Activated naive CD8-positive, alpha-beta T cell (primary cell): ENCODE measurements around the gene TPP1.

Experiments used
- H3K27ac Mint-ChIP-seq: one replicate; pipeline ENCODE4 v1.8.0; 2021; ENCODE audit warnings: mixed read lengths
- H3K27me3 Mint-ChIP-seq: one replicate; pipeline ENCODE4 v1.8.0; 2021; ENCODE audit warnings: mixed read lengths
- H3K36me3 Mint-ChIP-seq: one replicate; pipeline ENCODE4 v1.8.0; 2021; ENCODE audit warnings: mixed read lengths
- H3K4me1 Mint-ChIP-seq: one replicate; pipeline ENCODE4 v1.8.0; 2021; ENCODE audit warnings: low read depth, mixed read lengths
- H3K4me3 Mint-ChIP-seq: one replicate; pipeline ENCODE4 v1.8.0; 2021; ENCODE audit warnings: mild to moderate bottlenecking, mixed read lengths
- H3K9me3 Mint-ChIP-seq: one replicate; pipeline ENCODE4 v1.8.0; 2021; ENCODE audit warnings: low read depth, mixed read lengths

TPP1 gene

GRCh38 chr11:6602096-6602940 is 16.9 kb downstream of the TPP1 start:
- Mint-ChIP-seq H3K36me3 (peaks cover 11% of the 10 kb centered on the region), H3K27me3 (no peaks in the 10 kb centered on the region), H3K9me3 (no peaks in the 10 kb centered on the region), H3K4me1 (peaks cover 29% of the 10 kb centered on the region), H3K4me3 (no peak overlapping the region), H3K27ac (peak overlapping the region; percentile 82)

- peaks cover 35% of the 10 kb centered on the region for H3K4me1 Mint-ChIP-seq
- H3K4me3 Mint-ChIP-seq = no peak overlapping the region
- H3K27ac Mint-ChIP-seq = peak overlapping the region; percentile 16
- H3K27me3 Mint-ChIP-seq = no peaks in the 10 kb centered on the region
- H3K9me3 Mint-ChIP-seq = no peaks in the 10 kb centered on the region
- peaks cover 16% of the 10 kb centered on the region for H3K36me3 Mint-ChIP-seq
Measured at GRCh38 chr11:6601041-6601461, 18.2 kb downstream of the TPP1 start.

GRCh38 chr11:6599881-6600390 is 19.3 kb downstream of the TPP1 start:
- Mint-ChIP-seq H3K27ac (peak overlapping the region; percentile 5), H3K4me1 (peaks cover 41% of the 10 kb centered on the region), H3K36me3 (peaks cover 18% of the 10 kb centered on the region), H3K9me3 (no peaks in the 10 kb centered on the region), H3K4me3 (no peak overlapping the region), H3K27me3 (no peaks in the 10 kb centered on the region)

- Mint-ChIP-seq H3K27me3 (no peaks in the 10 kb centered on the region), H3K27ac (peak overlapping the region; percentile 5), H3K4me1 (peaks cover 44% of the 10 kb centered on the region), H3K4me3 (peak overlapping the region; percentile 5), H3K9me3 (no peaks in the 10 kb centered on the region), H3K36me3 (peaks cover 18% of the 10 kb centered on the region)
Measured at GRCh38 chr11:6599449-6599848, 19.8 kb downstream of the TPP1 start.

GRCh38 chr11:6598555-6598954 is 20.7 kb downstream of the TPP1 start:
- peaks cover 22% of the 10 kb centered on the region for H3K36me3 Mint-ChIP-seq
- no peaks in the 10 kb centered on the region for H3K9me3 Mint-ChIP-seq
- H3K4me3 Mint-ChIP-seq = no peak overlapping the region
- peaks cover 53% of the 10 kb centered on the region for H3K4me1 Mint-ChIP-seq
- no peaks in the 10 kb centered on the region for H3K27me3 Mint-ChIP-seq
- peak overlapping the region; percentile 64 for H3K27ac Mint-ChIP-seq

GRCh38 chr11:6596239-6596877 is 22.9 kb downstream of the TPP1 start:
- Mint-ChIP-seq H3K36me3 (peaks cover 28% of the 10 kb centered on the region), H3K4me1 (peaks cover 55% of the 10 kb centered on the region), H3K27ac (peak overlapping the region; percentile 73), H3K27me3 (no peaks in the 10 kb centered on the region), H3K9me3 (no peaks in the 10 kb centered on the region), H3K4me3 (no peak overlapping the region)

- H3K27me3 Mint-ChIP-seq = no peaks in the 10 kb centered on the region
- no peaks in the 10 kb centered on the region for H3K9me3 Mint-ChIP-seq
- H3K4me1 Mint-ChIP-seq = peaks cover 45% of the 10 kb centered on the region
- peaks cover 25% of the 10 kb centered on the region for H3K36me3 Mint-ChIP-seq
- H3K27ac Mint-ChIP-seq = peak overlapping the region; percentile 31
- no peak overlapping the region for H3K4me3 Mint-ChIP-seq
Measured at GRCh38 chr11:6594142-6594768, 25.0 kb downstream of the TPP1 start.

- Mint-ChIP-seq H3K9me3 (peaks cover 19% of the 10 kb centered on the region), H3K27ac (no peak overlapping the region), H3K36me3 (peaks cover 29% of the 10 kb centered on the region)
Measured at GRCh38 chr11:6588018-6588417, 31.2 kb downstream of the TPP1 start.

GRCh38 chr11:6587360-6587953 is 31.8 kb downstream of the TPP1 start:
- peaks cover 35% of the 10 kb centered on the region for H3K36me3 Mint-ChIP-seq
- H3K4me1 Mint-ChIP-seq = peaks cover 6% of the 10 kb centered on the region
- no peak overlapping the region for H3K27ac Mint-ChIP-seq
- no peak overlapping the region for H3K4me3 Mint-ChIP-seq
- no peaks in the 10 kb centered on the region for H3K27me3 Mint-ChIP-seq
- peaks cover 25% of the 10 kb centered on the region for H3K9me3 Mint-ChIP-seq

More at GRCh38 chr11:6588018-6588417, 31.2 kb downstream of the TPP1 start:
- H3K27me3 Mint-ChIP-seq = no peaks in the 10 kb centered on the region
- peaks cover 4% of the 10 kb centered on the region for H3K4me1 Mint-ChIP-seq
- no peak overlapping the region for H3K4me3 Mint-ChIP-seq

- H3K4me1 Mint-ChIP-seq = peaks cover 6% of the 10 kb centered on the region
- H3K9me3 Mint-ChIP-seq = peaks cover 29% of the 10 kb centered on the region
- H3K36me3 Mint-ChIP-seq = peaks cover 38% of the 10 kb centered on the region
- no peak overlapping the region for H3K4me3 Mint-ChIP-seq
- H3K27me3 Mint-ChIP-seq = no peaks in the 10 kb centered on the region
- no peak overlapping the region for H3K27ac Mint-ChIP-seq
Measured at GRCh38 chr11:6586434-6587359, 32.5 kb downstream of the TPP1 start.

- peaks cover 37% of the 10 kb centered on the region for H3K36me3 Mint-ChIP-seq
- H3K9me3 Mint-ChIP-seq = peaks cover 29% of the 10 kb centered on the region
- no peaks in the 10 kb centered on the region for H3K27me3 Mint-ChIP-seq
- H3K4me1 Mint-ChIP-seq = peaks cover 6% of the 10 kb centered on the region
- H3K27ac Mint-ChIP-seq = no peak overlapping the region
- no peak overlapping the region for H3K4me3 Mint-ChIP-seq
Measured at GRCh38 chr11:6584528-6584927, 34.7 kb downstream of the TPP1 start.

GRCh38 chr11:6583584-6583983 is 35.6 kb downstream of the TPP1 start:
- Mint-ChIP-seq H3K36me3 (peaks cover 37% of the 10 kb centered on the region), H3K4me1 (peaks cover 6% of the 10 kb centered on the region), H3K9me3 (peaks cover 29% of the 10 kb centered on the region), H3K4me3 (no peak overlapping the region), H3K27me3 (no peaks in the 10 kb centered on the region), H3K27ac (no peak overlapping the region)

- Mint-ChIP-seq H3K9me3 (peaks cover 25% of the 10 kb centered on the region), H3K27me3 (no peaks in the 10 kb centered on the region), H3K27ac (no peak overlapping the region), H3K4me1 (peaks cover 1% of the 10 kb centered on the region), H3K36me3 (peaks cover 36% of the 10 kb centered on the region), H3K4me3 (no peak overlapping the region)
Measured at GRCh38 chr11:6579681-6580080, 39.5 kb downstream of the TPP1 start.

GRCh38 chr11:6578134-6578533 is 41.1 kb downstream of the TPP1 start:
- Mint-ChIP-seq H3K4me3 (no peak overlapping the region), H3K4me1 (peaks cover 1% of the 10 kb centered on the region), H3K9me3 (peaks cover 11% of the 10 kb centered on the region), H3K27ac (no peak overlapping the region), H3K27me3 (no peaks in the 10 kb centered on the region), H3K36me3 (peaks cover 24% of the 10 kb centered on the region)
